Measurements from ENCODE around the gene AGPS. TPM values are rescaled to one million over a fixed set of nuclear protein-coding genes. Genes with fewer than 3 reads are reported as not detected.

Gene AGPS
- total RNA-seq, result 37.5 and 41.0 TPM in 2 replicates

DNA sequence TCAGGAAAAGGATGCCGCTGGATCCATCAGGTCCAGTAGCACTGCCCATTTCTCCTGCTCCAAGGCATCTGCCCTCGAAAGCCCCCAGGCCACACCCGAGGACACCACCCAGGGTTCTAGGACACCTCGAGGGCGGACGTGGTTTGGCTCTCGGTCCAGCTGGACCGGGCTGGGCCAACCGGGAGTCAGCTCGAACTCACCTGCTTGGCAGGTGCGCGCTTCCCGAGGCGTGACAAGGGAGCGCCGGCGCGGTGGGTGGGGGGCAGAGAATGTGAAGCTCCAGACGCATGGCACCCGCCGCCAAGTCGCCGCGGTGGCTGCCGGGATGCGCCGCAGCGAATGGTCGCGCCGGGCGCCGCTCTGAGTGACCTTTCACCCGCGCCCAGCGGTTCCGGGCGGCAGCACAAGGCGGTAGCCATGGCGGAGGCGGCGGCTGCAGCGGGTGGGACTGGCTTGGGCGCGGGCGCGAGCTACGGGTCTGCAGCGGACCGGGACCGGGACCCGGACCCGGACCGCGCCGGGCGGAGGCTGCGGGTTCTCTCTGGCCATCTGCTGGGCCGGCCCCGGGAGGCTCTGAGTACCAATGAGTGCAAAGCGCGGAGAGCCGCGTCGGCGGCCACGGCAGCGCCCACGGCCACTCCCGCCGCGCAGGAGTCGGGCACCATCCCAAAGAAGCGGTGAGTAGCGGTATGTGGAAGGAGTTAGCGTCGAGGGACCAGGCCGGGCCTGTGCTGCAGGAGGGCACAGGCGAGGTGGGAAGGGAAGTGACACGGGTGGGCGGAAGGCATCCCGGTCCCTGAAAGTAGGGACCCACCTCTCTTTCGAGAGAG lies at the start of gene AGPS:
Gene AGPS, plus strand, starts transcription at position 401 of the 830 bp plus-strand sequence. Its CDS starts 17 bp downstream, at position 418.

Small RNAs within 50 kb of the gene (small RNA-seq; reads per million reads assigned to genes)
- gene RF01210, result not detected

Other genes starting within 250 kb of the AGPS start
- 33.7 and 45.2 TPM in 2 replicates for gene HNRNPA3, start 180.0 kb upstream of the AGPS start, total RNA-seq
- 85.8 and 106 TPM in 2 replicates for gene NFE2L2, start 128.0 kb upstream of the AGPS start, total RNA-seq